HG03135 (cell line): ENCODE measurements around the gene CCL2.
"Not testable (repeated sequence)": the region's sequence is repeated elsewhere in the genome, so short reads cannot be mapped to it uniquely, and the experiment has no call there.

Experiments used
- ATAC-seq: cut with Tn5 transposase; IDR thresholded peaks from one replicate; pipeline ENCODE4 v1.9.1; 2021; ENCODE audit warnings: mild to moderate bottlenecking, moderate library complexity; ENCODE audit not compliant: unreplicated experiment

CCL2 gene

GRCh38 chr17:34254651-34255380 is at the start of gene CCL2:
Gene CCL2 (plus strand): TSS chr17:34255285. CDS start chr17:34255350, 65 bp downstream.
- ATAC-seq: no peak

GRCh38 chr17:34205401-34205800 is 49.7 kb upstream of the CCL2 start:
- ATAC-seq: no peak

- no peak for ATAC-seq
Measured at GRCh38 chr17:34206569-34206968, 48.5 kb upstream of the CCL2 start.

GRCh38 chr17:34207572-34207971 is 47.5 kb upstream of the CCL2 start:
- ATAC-seq: no peak

- ATAC-seq: no peak
Measured at GRCh38 chr17:34218748-34219147, 36.3 kb upstream of the CCL2 start.

GRCh38 chr17:34219405-34219804 is 35.7 kb upstream of the CCL2 start:
- ATAC-seq: no peak

GRCh38 chr17:34220045-34220751 is 34.9 kb upstream of the CCL2 start:
- no peak for ATAC-seq

- no peak for ATAC-seq
Measured at GRCh38 chr17:34220752-34221395, 34.2 kb upstream of the CCL2 start.

- no peak for ATAC-seq
Measured at GRCh38 chr17:34221411-34221810, 33.7 kb upstream of the CCL2 start.

GRCh38 chr17:34222722-34223497 is 32.2 kb upstream of the CCL2 start:
- no peak for ATAC-seq

- no peak for ATAC-seq
Measured at GRCh38 chr17:34225046-34225445, 30.0 kb upstream of the CCL2 start.

GRCh38 chr17:34226011-34226743 is 28.9 kb upstream of the CCL2 start:
- ATAC-seq: no peak

- ATAC-seq: no peak
Measured at GRCh38 chr17:34226744-34227034, 28.4 kb upstream of the CCL2 start.

GRCh38 chr17:34227293-34227692 is 27.8 kb upstream of the CCL2 start:
- ATAC-seq: not testable (repeated sequence)

- ATAC-seq: no peak
Measured at GRCh38 chr17:34227707-34228106, 27.4 kb upstream of the CCL2 start.

GRCh38 chr17:34228781-34229180 is 26.3 kb upstream of the CCL2 start:
- ATAC-seq: no peak

GRCh38 chr17:34230342-34230741 is 24.7 kb upstream of the CCL2 start:
- ATAC-seq: no peak

- ATAC-seq: no peak
Measured at GRCh38 chr17:34234616-34235015, 20.5 kb upstream of the CCL2 start.

GRCh38 chr17:34235389-34236028 is 19.6 kb upstream of the CCL2 start:
- no peak for ATAC-seq

- ATAC-seq: no peak
Measured at GRCh38 chr17:34236281-34236892, 18.7 kb upstream of the CCL2 start.
